CD4-positive, alpha-beta memory T cell (primary cell): Measurements from ENCODE around the gene UTF1. TPM values are rescaled to one million over a fixed set of nuclear protein-coding genes. Genes with fewer than 3 reads are reported as not detected.

Experiments
- CTCF ChIA-PET: fragments of 350-600 bp; sonication (Branson Sonifier 250); formaldehyde crosslinking; loops from one replicate; lab custom pipeline; 2021; ENCODE audit warnings: inconsistent platforms; ENCODE audit not compliant: partially characterized antibody; lab: Charles Lee
- POLR2A ChIA-PET: fragments of 350-600 bp; sonication (Branson Sonifier 250); formaldehyde crosslinking; loops from one replicate; lab custom pipeline; 2021; ENCODE audit not compliant: partially characterized antibody; lab: Charles Lee
- DNase-seq, 5 donors: peaks; one replicate each; pipeline versions ENCODE4 v3.0.0 to v3.0.0-alpha.2; 2020 to 2022; ENCODE audit warnings: mixed read lengths in 1 of 5
- H3K27ac ChIP-seq: one replicate; pipeline ENCODE4 v1.7.0; 2013; ENCODE audit warnings: low read depth, low read length
- H3K27me3 ChIP-seq: 2 replicates; pipeline ENCODE4 v1.7.0; 2013; ENCODE audit warnings: mild to moderate bottlenecking, low read length, moderate library complexity; ENCODE audit not compliant: insufficient read depth
- H3K36me3 ChIP-seq: 2 replicates; pipeline ENCODE4 v1.7.0; 2013; ENCODE audit warnings: mild to moderate bottlenecking, low read length, moderate library complexity; ENCODE audit not compliant: insufficient read depth
- H3K4me1 ChIP-seq: 2 replicates; pipeline ENCODE4 v1.7.0; 2013; ENCODE audit warnings: mild to moderate bottlenecking, low read length, moderate library complexity; ENCODE audit not compliant: insufficient read depth
- H3K4me3 ChIP-seq, 2 donors: one replicate each; pipeline ENCODE4 v1.7.0; 2013; ENCODE audit warnings: low read length in 2 of 2, mild to moderate bottlenecking in 1 of 2
- H3K9me3 ChIP-seq, 2 donors: one replicate each; pipeline ENCODE4 v1.7.0; 2013; ENCODE audit warnings: low read length in 2 of 2, control low read depth in 1 of 2; ENCODE audit not compliant: control insufficient read depth in 1 of 2
- H3K27ac Mint-ChIP-seq, 7 donors: one replicate each; pipeline ENCODE4 v1.8.0; 2020 to 2021; ENCODE audit warnings: mixed read lengths in 7 of 7, mild to moderate bottlenecking in 6 of 7, inconsistent platforms in 3 of 7, moderate library complexity in 3 of 7
- H3K27me3 Mint-ChIP-seq, 2 donors: one replicate each; pipeline ENCODE4 v1.8.0; 2020 to 2021; ENCODE audit warnings: mixed read lengths in 2 of 2
- H3K36me3 Mint-ChIP-seq, 2 donors: one replicate each; pipeline ENCODE4 v1.8.0; 2020 to 2021; ENCODE audit warnings: mixed read lengths in 2 of 2, inconsistent platforms in 1 of 2, mild to moderate bottlenecking in 1 of 2
- H3K4me1 Mint-ChIP-seq, 4 donors: one replicate each; pipeline ENCODE4 v1.8.0; 2020 to 2021; ENCODE audit warnings: mixed read lengths in 4 of 4, mild to moderate bottlenecking in 1 of 4
- H3K4me3 Mint-ChIP-seq, 8 donors: one replicate each; pipeline ENCODE4 v1.8.0; 2020 to 2021; ENCODE audit warnings: mixed read lengths in 8 of 8, mild to moderate bottlenecking in 7 of 8, moderate library complexity in 6 of 8, inconsistent platforms in 3 of 8
- H3K9me3 Mint-ChIP-seq, 8 donors: one replicate each; pipeline ENCODE4 v1.8.0; 2020 to 2021; ENCODE audit warnings: mixed read lengths in 8 of 8, mild to moderate bottlenecking in 5 of 8, inconsistent platforms in 3 of 8, moderate library complexity in 1 of 8
- intact Hi-C: fragments of 100-400 bp; cut with micrococcal nuclease; formaldehyde crosslinking; loops from one replicate; pipeline ENCODE4 v1.15.1; 2023
- polyA plus RNA-seq, 2 donors: library from polyadenylated mRNA; unstranded; fragments of 300-500 nt; fragmentation: Illumina TruSeq; gene quantifications; one replicate each; pipeline ENCODE4 v1.2.3, GENCODE V29; 2021
- total RNA-seq, 2 experiments: library from RNA; stranded (reverse); gene quantifications; one replicate each; pipeline ENCODE4 v1.2.3, GENCODE V29; 2021

Gene UTF1
- total and polyA plus RNA-seq, 4 experiments from 2014 or later, result not detected

GRCh38 chr10:133201948-133202725 is 27.9 kb upstream of the UTF1 start:
- Mint-ChIP-seq H3K9me3 (no peaks in the 10 kb centered on the region), H3K27me3 (peaks cover 0 to 2% of the 10 kb centered on the region in 2 donors), H3K27ac (no peak overlapping the region), H3K36me3 (no peaks in the 10 kb centered on the region), H3K4me1 (no peaks in the 10 kb centered on the region), H3K4me3 (no peak overlapping the region)
- no peak overlapping the region for H3K4me3 ChIP-seq
- intact Hi-C loops, result no loop called here
- H3K27ac ChIP-seq, result no peak overlapping the region
- POLR2A ChIA-PET, result no interaction called here
- H3K4me1 ChIP-seq, result no peaks in the 10 kb centered on the region
- no peaks in the 10 kb centered on the region for H3K9me3 ChIP-seq
- no peaks in the 10 kb centered on the region for H3K27me3 ChIP-seq
- CTCF ChIA-PET, result no interaction called here
- no peaks in the 10 kb centered on the region for H3K36me3 ChIP-seq
- DNase-seq, result peak in 1 of 5 donors; percentile 16

- Mint-ChIP-seq H3K27me3 (peaks cover 0 to 2% of the 10 kb centered on the region in 2 donors), H3K27ac (no peak overlapping the region), H3K4me3 (no peak overlapping the region), H3K9me3 (no peaks in the 10 kb centered on the region), H3K4me1 (no peaks in the 10 kb centered on the region), H3K36me3 (no peaks in the 10 kb centered on the region)
- POLR2A ChIA-PET, result no interaction called here
- CTCF ChIA-PET, result no interaction called here
- H3K27me3 ChIP-seq, result no peaks in the 10 kb centered on the region
- peak in 1 of 5 donors; percentile 14 for DNase-seq
- no peaks in the 10 kb centered on the region for H3K9me3 ChIP-seq
- intact Hi-C loops, result no loop called here
- no peaks in the 10 kb centered on the region for H3K36me3 ChIP-seq
- H3K4me3 ChIP-seq, result no peak overlapping the region
- H3K27ac ChIP-seq, result no peak overlapping the region
- no peaks in the 10 kb centered on the region for H3K4me1 ChIP-seq
Measured at GRCh38 chr10:133202778-133203651, 27.0 kb upstream of the UTF1 start.

- Mint-ChIP-seq H3K36me3 (no peaks in the 10 kb centered on the region), H3K27me3 (peaks cover 0 to 2% of the 10 kb centered on the region in 2 donors), H3K4me3 (no peak overlapping the region), H3K27ac (no peak overlapping the region), H3K4me1 (no peaks in the 10 kb centered on the region), H3K9me3 (no peaks in the 10 kb centered on the region)
- POLR2A ChIA-PET, result no interaction called here
- CTCF ChIA-PET, result no interaction called here
- no peaks in the 10 kb centered on the region for H3K36me3 ChIP-seq
- H3K4me3 ChIP-seq, result no peak overlapping the region
- H3K27ac ChIP-seq, result no peak overlapping the region
- intact Hi-C loops, result no loop called here
- DNase-seq, result peak in 1 of 5 donors; percentile 16
- no peaks in the 10 kb centered on the region for H3K4me1 ChIP-seq
- H3K9me3 ChIP-seq, result no peaks in the 10 kb centered on the region
- H3K27me3 ChIP-seq, result no peaks in the 10 kb centered on the region
Measured at GRCh38 chr10:133203652-133204195, 26.3 kb upstream of the UTF1 start.

- H3K27me3 ChIP-seq, result no peaks in the 10 kb centered on the region
Measured at GRCh38 chr10:133204226-133205015, 25.6 kb upstream of the UTF1 start.

GRCh38 chr10:133205146-133205545 is 24.9 kb upstream of the UTF1 start:
- Mint-ChIP-seq H3K27ac (no peak overlapping the region), H3K9me3 (no peaks in the 10 kb centered on the region), H3K4me1 (no peaks in the 10 kb centered on the region), H3K36me3 (no peaks in the 10 kb centered on the region), H3K27me3 (peaks cover 0 to 2% of the 10 kb centered on the region in 2 donors), H3K4me3 (no peak overlapping the region)
- intact Hi-C loops, result no loop called here
- Histone ChIP-seq H3K4me3 (no peak overlapping the region), H3K27ac (no peak overlapping the region), H3K4me1 (no peaks in the 10 kb centered on the region), H3K36me3 (no peaks in the 10 kb centered on the region), H3K9me3 (no peaks in the 10 kb centered on the region), H3K27me3 (no peaks in the 10 kb centered on the region)
- POLR2A ChIA-PET, result no interaction called here
- peak in 1 of 5 donors; percentile 24 for DNase-seq
- CTCF ChIA-PET, result no interaction called here

More at GRCh38 chr10:133204226-133205015, 25.6 kb upstream of the UTF1 start:
- ChIA-PET CTCF (no interaction called here), POLR2A (no interaction called here)
- no peak overlapping the region for H3K4me3 ChIP-seq
- Mint-ChIP-seq H3K27ac (no peak overlapping the region), H3K4me3 (no peak overlapping the region), H3K9me3 (no peaks in the 10 kb centered on the region), H3K4me1 (no peaks in the 10 kb centered on the region), H3K36me3 (no peaks in the 10 kb centered on the region), H3K27me3 (peaks cover 0 to 2% of the 10 kb centered on the region in 2 donors)
- no peaks in the 10 kb centered on the region for H3K9me3 ChIP-seq
- no peak overlapping the region for H3K27ac ChIP-seq
- peak in 1 of 5 donors; percentile 14 for DNase-seq
- no peaks in the 10 kb centered on the region for H3K36me3 ChIP-seq
- no peaks in the 10 kb centered on the region for H3K4me1 ChIP-seq
- intact Hi-C loops, result no loop called here

GRCh38 chr10:133206356-133207040 is 23.5 kb upstream of the UTF1 start:
- H3K27ac ChIP-seq, result no peak overlapping the region
- H3K4me3 Mint-ChIP-seq, result no peak overlapping the region
- H3K27ac Mint-ChIP-seq, result no peak overlapping the region
- peak in 1 of 5 donors; percentile 28 for DNase-seq
- H3K4me3 ChIP-seq, result no peak overlapping the region
- H3K9me3 ChIP-seq, result no peaks in the 10 kb centered on the region
- intact Hi-C loops, result no loop called here
- H3K36me3 Mint-ChIP-seq, result no peaks in the 10 kb centered on the region
- no peaks in the 10 kb centered on the region for H3K9me3 Mint-ChIP-seq
- H3K4me1 Mint-ChIP-seq, result peaks cover 0 to 4% (median 1%) of the 10 kb centered on the region in 4 donors
- no peaks in the 10 kb centered on the region for H3K27me3 ChIP-seq
- ChIA-PET POLR2A (no interaction called here), CTCF (no interaction called here)
- no peaks in the 10 kb centered on the region for H3K27me3 Mint-ChIP-seq
- H3K36me3 ChIP-seq, result no peaks in the 10 kb centered on the region
- H3K4me1 ChIP-seq, result no peaks in the 10 kb centered on the region
